ENCODE measurements around the gene LYPD6B.
A peak's percentile ranks its signal among the peaks of the same experiment; 100 is the strongest.

LYPD6B gene

DNA sequence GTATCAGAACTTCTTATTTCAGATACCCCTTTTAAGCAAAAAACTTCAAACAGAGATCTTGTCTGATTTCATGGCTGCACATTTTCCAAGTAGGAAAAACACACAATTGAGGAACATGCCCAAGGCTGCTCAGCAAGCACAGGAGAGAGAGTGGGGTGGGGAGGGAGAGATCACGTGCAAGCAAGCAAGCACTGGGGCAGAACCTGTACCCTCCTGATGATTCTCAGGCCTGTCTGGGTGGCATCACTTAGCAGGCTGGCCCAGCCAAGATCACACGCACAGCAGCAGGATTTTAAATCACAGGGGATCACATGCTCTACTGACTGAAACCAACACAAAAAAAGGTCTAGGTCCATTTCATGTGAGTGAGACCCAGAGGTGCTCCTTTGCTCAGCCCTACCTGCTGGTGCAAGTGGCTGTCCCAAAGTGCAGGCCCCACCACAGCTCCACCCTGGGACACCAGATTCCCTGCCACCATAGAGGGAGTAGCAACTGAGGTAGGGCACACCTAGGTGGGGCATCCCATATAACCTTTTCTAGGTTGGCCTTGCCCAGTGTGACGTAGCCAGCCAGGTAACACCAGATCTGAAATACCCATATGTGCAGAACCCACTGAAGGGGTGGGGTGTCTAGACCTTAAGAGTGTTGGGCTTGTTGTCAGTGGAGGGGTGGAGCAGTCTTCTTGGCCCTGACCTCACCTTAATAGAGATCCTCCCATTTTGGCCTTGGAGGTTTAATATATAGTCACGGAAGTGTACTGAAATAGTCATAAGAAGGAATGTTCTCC, 1.8 kb upstream of the LYPD6B start:
- Histone ChIP-seq H3K4me1 (ENCODE audit: insufficient read depth, low read length, severe bottlenecking) (peaks cover 56% of the 10 kb centered on the region), H3F3A (ENCODE audit: insufficient read depth, low read length) (no peaks in the 10 kb centered on the region), H4K20me1 (ENCODE audit: insufficient read depth, low read length) (no peaks in the 10 kb centered on the region), H3K27me3 (ENCODE audit: insufficient read depth, low read length) (no peaks in the 10 kb centered on the region), H2AFZ (ENCODE audit: low read length) (0 out of 2 replicates have a peak overlapping the region, but pooled peaks have one; percentile 25), H3K9me2 (ENCODE audit: low read depth, low read length) (no peaks in the 10 kb centered on the region), H3K27ac (ENCODE audit: low read depth, low read length, poor library complexity, severe bottlenecking) (peak overlapping the region; percentile 76), H3K9me3 (ENCODE audit: low read length) (no peaks in the 10 kb centered on the region), H3K79me2 (ENCODE audit: insufficient read depth, low read length) (no peaks in the 10 kb centered on the region), H3K9ac (ENCODE audit: low read length) (no peak overlapping the region; the same call in 1 of the 2 replicates), H3K4me2 (ENCODE audit: low read length) (peak overlapping the region; percentile 30; the same call in 1 of the 2 replicates), H3K36me3 (ENCODE audit: insufficient read depth, low read length) (no peaks in the 10 kb centered on the region), H3K4me3 (ENCODE audit: low read depth, low read length, poor library complexity, severe bottlenecking) (no peak overlapping the region)
- TF ChIP-seq EZH2 (IDR thresholded peaks at IDR 0.05; ENCODE audit: borderline replicate concordance, low read length) (no peak), CTCF (IDR thresholded peaks at IDR 0.05; ENCODE audit: low read length) (no peak)

DNA sequence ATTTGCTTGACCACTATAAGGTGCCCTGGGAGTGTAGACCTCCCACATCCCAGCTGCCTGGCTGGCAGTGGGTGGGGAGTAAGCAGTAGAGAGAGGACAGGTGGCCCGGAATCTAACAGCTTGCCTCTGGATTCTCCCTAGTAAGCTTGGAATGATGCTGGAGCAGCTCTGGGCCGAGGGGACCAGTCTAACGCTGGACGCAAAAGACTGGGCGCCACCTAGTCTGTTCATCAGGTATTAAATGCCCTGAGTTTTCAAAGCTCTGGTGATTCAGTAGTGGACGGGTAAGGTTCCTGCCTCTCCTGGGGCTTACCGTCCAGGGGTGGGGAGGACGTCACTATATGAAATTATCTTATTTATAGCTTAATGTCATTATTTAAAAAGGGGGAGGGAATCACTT, 648 bp upstream of the LYPD6B start:
- H3K4me2 ChIP-seq (ENCODE audit: low read length): peak overlapping the region; percentile 91
- no peak overlapping the region for H2AFZ ChIP-seq (ENCODE audit: low read length)
- H3F3A ChIP-seq (ENCODE audit: insufficient read depth, low read length): no peaks in the 10 kb centered on the region
- no peak for TF ChIP-seq EZH2 (IDR thresholded peaks at IDR 0.05; ENCODE audit: borderline replicate concordance, low read length)
- peak; percentile 49; the same call in 1 of the 2 replicates for TF ChIP-seq CTCF (IDR thresholded peaks at IDR 0.05; ENCODE audit: low read length)
- H3K36me3 ChIP-seq (ENCODE audit: insufficient read depth, low read length): no peaks in the 10 kb centered on the region
- no peaks in the 10 kb centered on the region for H3K9me2 ChIP-seq (ENCODE audit: low read depth, low read length)
- H4K20me1 ChIP-seq (ENCODE audit: insufficient read depth, low read length): no peaks in the 10 kb centered on the region
- peak overlapping the region; percentile 47; the same call in 1 of the 2 replicates for H3K9ac ChIP-seq (ENCODE audit: low read length)
- peaks cover 49% of the 10 kb centered on the region for H3K4me1 ChIP-seq (ENCODE audit: insufficient read depth, low read length, severe bottlenecking)
- no peaks in the 10 kb centered on the region for H3K27me3 ChIP-seq (ENCODE audit: insufficient read depth, low read length)
- H3K27ac ChIP-seq (ENCODE audit: low read depth, low read length, poor library complexity, severe bottlenecking): peak overlapping the region; percentile 76
- no peaks in the 10 kb centered on the region for H3K79me2 ChIP-seq (ENCODE audit: insufficient read depth, low read length)
- H3K4me3 ChIP-seq (ENCODE audit: low read depth, low read length, poor library complexity, severe bottlenecking): peak overlapping the region; percentile 63
- no peaks in the 10 kb centered on the region for H3K9me3 ChIP-seq (ENCODE audit: low read length)

- no peaks in the 10 kb centered on the region for H4K20me1 ChIP-seq (ENCODE audit: insufficient read depth, low read length)
- peaks cover 39% of the 10 kb centered on the region for H3K4me1 ChIP-seq (ENCODE audit: insufficient read depth, low read length, severe bottlenecking)
- H3K9ac ChIP-seq (ENCODE audit: low read length): peak overlapping the region; percentile 53; the same call in 1 of the 2 replicates
- H3K4me3 ChIP-seq (ENCODE audit: low read depth, low read length, poor library complexity, severe bottlenecking): peak overlapping the region; percentile 63
- no peaks in the 10 kb centered on the region for H3F3A ChIP-seq (ENCODE audit: insufficient read depth, low read length)
- no peak overlapping the region for H2AFZ ChIP-seq (ENCODE audit: low read length)
- no peaks in the 10 kb centered on the region for H3K27me3 ChIP-seq (ENCODE audit: insufficient read depth, low read length)
- H3K9me2 ChIP-seq (ENCODE audit: low read depth, low read length): no peaks in the 10 kb centered on the region
- no peaks in the 10 kb centered on the region for H3K36me3 ChIP-seq (ENCODE audit: insufficient read depth, low read length)
- no peak overlapping the region for H3K27ac ChIP-seq (ENCODE audit: low read depth, low read length, poor library complexity, severe bottlenecking)
- no peak for TF ChIP-seq CTCF (IDR thresholded peaks at IDR 0.05; ENCODE audit: low read length)
- no peak for TF ChIP-seq EZH2 (IDR thresholded peaks at IDR 0.05; ENCODE audit: borderline replicate concordance, low read length)
- peak overlapping the region; percentile 91 for H3K4me2 ChIP-seq (ENCODE audit: low read length)
- no peaks in the 10 kb centered on the region for H3K79me2 ChIP-seq (ENCODE audit: insufficient read depth, low read length)
- H3K9me3 ChIP-seq (ENCODE audit: low read length): no peaks in the 10 kb centered on the region
Observed at GRCh38 chr2:149039213-149039724, 770 bp downstream of the LYPD6B start.

All from OCI-LY1 (cell line).